GM19193 (cell line): ENCODE measurements around the gene PTPRA.

ENCODE experiments used
- POLR2A ChIP-seq: IDR thresholded peaks from 4 replicates; pipeline ENCODE4 v1.6.1; 2011; ENCODE audit not compliant: insufficient read depth, insufficient read length; ENCODE audit errors: extremely low read depth

PTPRA gene

DNA sequence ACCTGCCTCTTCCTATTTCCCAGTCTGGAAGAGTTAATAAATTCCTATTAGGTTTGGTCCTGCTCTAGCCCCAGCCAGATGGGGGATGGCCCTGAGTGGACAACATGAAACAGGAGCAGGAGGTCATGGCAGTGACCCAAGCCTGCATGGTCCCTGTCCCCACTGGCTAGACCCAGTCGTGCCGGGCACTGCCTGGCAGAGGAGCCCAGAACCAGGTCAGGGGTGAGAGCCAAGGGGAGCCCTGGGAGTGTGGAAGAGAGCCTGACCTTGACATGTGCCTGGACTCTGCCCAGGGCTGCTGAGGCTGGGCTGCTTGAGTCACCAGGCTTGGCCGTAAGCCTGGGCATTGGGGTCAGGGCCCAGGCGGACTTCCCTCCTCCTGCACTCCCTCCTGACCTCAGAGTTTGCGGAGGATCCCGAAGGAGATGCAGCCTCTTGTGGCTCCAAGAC lies 207.7 kb downstream of the PTPRA start:
- no peak for TF ChIP-seq POLR2A

GRCh38 chr20:3081641-3082040 lies 208.4 kb downstream of the PTPRA start:
- no peak for TF ChIP-seq POLR2A

- no peak for TF ChIP-seq POLR2A
These were observed 209.1 kb downstream of the PTPRA start for GRCh38 chr20:3082306-3082951.

GRCh38 chr20:3082955-3083952 lies 210.0 kb downstream of the PTPRA start:
- no peak for TF ChIP-seq POLR2A

- TF ChIP-seq POLR2A, result no peak
These were observed 211.2 kb downstream of the PTPRA start, which contains the start of gene AVP for GRCh38 chr20:3084283-3084985. TSS of gene AVP (minus strand) at chr20:3084724. CDS start at chr20:3084674, 50 bp downstream.

GRCh38 chr20:3084986-3085360 lies 211.7 kb downstream of the PTPRA start:
- TF ChIP-seq POLR2A, result no peak

- TF ChIP-seq POLR2A, result no peak
These were observed 212.3 kb downstream of the PTPRA start for GRCh38 chr20:3085571-3086072.

DNA sequence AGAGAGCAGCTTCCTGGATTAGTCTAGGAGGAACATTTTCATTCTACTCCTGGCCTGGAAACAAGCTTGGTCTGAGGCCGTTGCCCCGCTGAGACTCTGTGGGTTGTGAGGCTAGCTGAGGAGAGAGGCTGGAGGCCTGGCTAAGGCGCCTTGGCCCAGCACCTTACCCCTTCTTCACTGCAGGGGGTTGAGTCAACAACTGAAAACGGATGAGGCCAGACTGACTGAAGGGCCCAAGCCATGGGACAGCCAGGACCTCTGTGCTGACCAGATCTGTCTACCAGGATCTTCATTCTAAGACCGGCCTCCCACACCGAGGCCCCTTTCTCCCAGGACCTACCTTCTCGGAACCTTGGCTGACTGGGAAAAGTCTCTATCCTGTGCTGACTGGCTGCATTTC lies 214.8 kb downstream of the PTPRA start:
- no peak for TF ChIP-seq POLR2A
